HFFc6 (cell line): Measurements from ENCODE around the gene FBXO47. TPM values are rescaled to one million over a fixed set of nuclear protein-coding genes. Genes with fewer than 3 reads are reported as not detected.
"Not testable (repeated sequence)": the region's sequence is repeated elsewhere in the genome, so short reads cannot be mapped to it uniquely, and the experiment has no call there.

Experiments used
- DNase-seq: peaks from one replicate; pipeline ENCODE4 v3.0.0-alpha.2; 2018
- H3K27ac Mint-ChIP-seq: 2 replicates; pipeline ENCODE4 v1.8.0; 2020; ENCODE audit warnings: mild to moderate bottlenecking, mixed read lengths
- H3K27me3 Mint-ChIP-seq: 2 replicates; pipeline ENCODE4 v1.8.0; 2021; ENCODE audit warnings: mild to moderate bottlenecking, moderate library complexity, mixed read lengths; ENCODE audit not compliant: insufficient read depth
- H3K36me3 Mint-ChIP-seq: 2 replicates; pipeline ENCODE4 v1.8.0; 2021; ENCODE audit warnings: low read depth, mixed read lengths
- H3K4me1 Mint-ChIP-seq: 2 replicates; pipeline ENCODE4 v1.8.0; 2020; ENCODE audit warnings: low read depth, mixed read lengths
- H3K4me3 Mint-ChIP-seq: 2 replicates; pipeline ENCODE4 v1.8.0; 2020; ENCODE audit warnings: mild to moderate bottlenecking, moderate library complexity, mixed read lengths
- H3K9me3 Mint-ChIP-seq: 2 replicates; pipeline ENCODE4 v1.8.0; 2020; ENCODE audit warnings: mild to moderate bottlenecking, mixed read lengths
- CTCF ChIP-seq: fragments of 200-600 bp; sonication (generic); IDR thresholded peaks from 2 replicates; pipeline ENCODE4 v1.5.0; 2021; ENCODE audit warnings: antibody characterized with exemption, mild to moderate bottlenecking
- total RNA-seq, 6 experiments: library from RNA; stranded (reverse); fragmentation: NEBNext Ultra II Directional; extraction: Animal tissue kit (Norgen Biotek cat#: 25700); gene quantifications; 2 replicates in 1 of 6; 3 replicates in 5 of 6; pipeline ENCODE4 v1.2.3, GENCODE V29; 2021

The FBXO47 gene
- total RNA-seq, 6 experiments from 2014 or later: not detected

- Mint-ChIP-seq H3K27ac (no peak overlapping the region), H3K27me3 (peaks cover 2% of the 10 kb centered on the region; the same call in 1 of the 2 replicates), H3K36me3 (no peaks in the 10 kb centered on the region), H3K4me3 (no peak overlapping the region), H3K9me3 (no peaks in the 10 kb centered on the region), H3K4me1 (peaks cover 30% of the 10 kb centered on the region)
- TF ChIP-seq CTCF: no peak
- no peak for DNase-seq
Measured at GRCh38 chr17:38984666-38985065, 17.5 kb upstream of the FBXO47 start.

GRCh38 chr17:38982858-38983746 is 15.9 kb upstream of the FBXO47 start:
- DNase-seq: peak; percentile 67
- Mint-ChIP-seq H3K27ac (no peak overlapping the region), H3K4me1 (peaks cover 30% of the 10 kb centered on the region), H3K4me3 (no peak overlapping the region), H3K9me3 (no peaks in the 10 kb centered on the region), H3K36me3 (no peaks in the 10 kb centered on the region), H3K27me3 (peaks cover 2% of the 10 kb centered on the region; the same call in 1 of the 2 replicates)
- TF ChIP-seq CTCF: peak; percentile 87

GRCh38 chr17:38981636-38982035 is 14.4 kb upstream of the FBXO47 start:
- Mint-ChIP-seq H3K9me3 (no peaks in the 10 kb centered on the region), H3K27me3 (peaks cover under 1% of the 10 kb centered on the region; the same call in 1 of the 2 replicates), H3K4me3 (peak overlapping the region; percentile 69), H3K4me1 (peaks cover 30% of the 10 kb centered on the region), H3K36me3 (no peaks in the 10 kb centered on the region), H3K27ac (peak overlapping the region; percentile 68)
- DNase-seq: no peak
- no peak for TF ChIP-seq CTCF

GRCh38 chr17:38980490-38981217 is 13.5 kb upstream of the FBXO47 start:
- Mint-ChIP-seq H3K36me3 (no peaks in the 10 kb centered on the region), H3K4me3 (peak overlapping the region; percentile 69), H3K27me3 (0 out of 2 replicates have a peak, but pooled peaks cover under 1% of the 10 kb centered on the region), H3K9me3 (no peaks in the 10 kb centered on the region), H3K4me1 (peaks cover 30% of the 10 kb centered on the region), H3K27ac (peak overlapping the region; percentile 68)
- peak; percentile 43 for DNase-seq
- TF ChIP-seq CTCF: no peak

GRCh38 chr17:38978180-38978579 is 11.0 kb upstream of the FBXO47 start:
- peaks cover 29% of the 10 kb centered on the region for H3K4me1 Mint-ChIP-seq
- no peak for DNase-seq
- H3K36me3 Mint-ChIP-seq: no peaks in the 10 kb centered on the region
- 0 out of 2 replicates have a peak, but pooled peaks cover 2% of the 10 kb centered on the region for H3K27me3 Mint-ChIP-seq
- H3K4me3 Mint-ChIP-seq: no peak overlapping the region
- no peak for TF ChIP-seq CTCF
- no peak overlapping the region for H3K27ac Mint-ChIP-seq
- no peaks in the 10 kb centered on the region for H3K9me3 Mint-ChIP-seq

GRCh38 chr17:38976187-38976551 is 9.0 kb upstream of the FBXO47 start:
- not testable (repeated sequence) for H3K9me3 Mint-ChIP-seq, H3K4me3 Mint-ChIP-seq, H3K36me3 Mint-ChIP-seq, H3K27me3 Mint-ChIP-seq
- Mint-ChIP-seq H3K27ac (peak overlapping the region; percentile 68), H3K4me1 (peaks cover 13% of the 10 kb centered on the region)
- DNase-seq: peak; percentile 48
